Measurements from ENCODE around the gene CCDC187.

Gene CCDC187

DNA sequence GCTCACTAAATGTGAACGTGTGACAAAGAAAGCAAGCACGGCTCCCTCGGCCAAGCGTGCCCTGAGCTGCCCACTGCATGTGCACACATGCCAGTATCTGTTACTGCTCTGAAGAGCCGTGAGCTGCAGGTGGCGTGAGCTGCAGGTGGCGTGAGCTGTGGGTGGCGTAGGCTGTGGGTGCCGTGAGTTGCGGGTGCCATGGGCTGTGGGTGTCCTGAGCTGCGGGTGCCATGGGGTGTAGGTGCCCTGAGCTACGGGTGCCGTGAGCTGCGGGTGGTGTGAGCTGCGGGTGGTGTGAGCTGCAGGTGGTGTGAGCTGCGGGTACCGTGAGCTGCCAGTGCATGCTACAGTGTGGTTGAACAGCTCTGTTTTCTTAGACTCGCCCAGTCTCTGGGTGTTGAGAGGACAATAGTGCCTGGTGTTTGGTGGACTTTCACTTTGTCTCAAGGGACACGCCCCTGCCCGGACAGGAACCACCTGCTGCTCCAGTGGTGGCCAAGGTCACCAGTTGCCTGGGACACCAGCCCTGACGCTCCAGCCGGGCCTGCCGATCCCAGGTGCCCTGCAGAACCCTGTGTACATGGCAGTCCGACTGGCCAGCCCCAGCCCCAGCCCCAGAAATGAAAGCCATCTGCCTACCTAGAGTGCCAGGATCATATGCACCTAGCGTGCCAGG is 6.7 kb downstream of the CCDC187 start:
- peak; percentile 92 for DNase-seq (ENCODE audit: low read depth)
- TF ChIP-seq, protein P1, sequence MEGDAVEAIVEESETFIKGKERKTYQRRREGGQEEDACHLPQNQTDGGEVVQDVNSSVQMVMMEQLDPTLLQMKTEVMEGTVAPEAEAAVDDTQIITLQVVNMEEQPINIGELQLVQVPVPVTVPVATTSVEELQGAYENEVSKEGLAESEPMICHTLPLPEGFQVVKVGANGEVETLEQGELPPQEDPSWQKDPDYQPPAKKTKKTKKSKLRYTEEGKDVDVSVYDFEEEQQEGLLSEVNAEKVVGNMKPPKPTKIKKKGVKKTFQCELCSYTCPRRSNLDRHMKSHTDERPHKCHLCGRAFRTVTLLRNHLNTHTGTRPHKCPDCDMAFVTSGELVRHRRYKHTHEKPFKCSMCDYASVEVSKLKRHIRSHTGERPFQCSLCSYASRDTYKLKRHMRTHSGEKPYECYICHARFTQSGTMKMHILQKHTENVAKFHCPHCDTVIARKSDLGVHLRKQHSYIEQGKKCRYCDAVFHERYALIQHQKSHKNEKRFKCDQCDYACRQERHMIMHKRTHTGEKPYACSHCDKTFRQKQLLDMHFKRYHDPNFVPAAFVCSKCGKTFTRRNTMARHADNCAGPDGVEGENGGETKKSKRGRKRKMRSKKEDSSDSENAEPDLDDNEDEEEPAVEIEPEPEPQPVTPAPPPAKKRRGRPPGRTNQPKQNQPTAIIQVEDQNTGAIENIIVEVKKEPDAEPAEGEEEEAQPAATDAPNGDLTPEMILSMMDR (IDR thresholded peaks at IDR 0.05; ENCODE audit: insufficient read depth, low read depth, low read length, missing control alignments) = peak; percentile 26
- H3K4me3 ChIP-seq (ENCODE audit: low read length) = no peak overlapping the region

DNA sequence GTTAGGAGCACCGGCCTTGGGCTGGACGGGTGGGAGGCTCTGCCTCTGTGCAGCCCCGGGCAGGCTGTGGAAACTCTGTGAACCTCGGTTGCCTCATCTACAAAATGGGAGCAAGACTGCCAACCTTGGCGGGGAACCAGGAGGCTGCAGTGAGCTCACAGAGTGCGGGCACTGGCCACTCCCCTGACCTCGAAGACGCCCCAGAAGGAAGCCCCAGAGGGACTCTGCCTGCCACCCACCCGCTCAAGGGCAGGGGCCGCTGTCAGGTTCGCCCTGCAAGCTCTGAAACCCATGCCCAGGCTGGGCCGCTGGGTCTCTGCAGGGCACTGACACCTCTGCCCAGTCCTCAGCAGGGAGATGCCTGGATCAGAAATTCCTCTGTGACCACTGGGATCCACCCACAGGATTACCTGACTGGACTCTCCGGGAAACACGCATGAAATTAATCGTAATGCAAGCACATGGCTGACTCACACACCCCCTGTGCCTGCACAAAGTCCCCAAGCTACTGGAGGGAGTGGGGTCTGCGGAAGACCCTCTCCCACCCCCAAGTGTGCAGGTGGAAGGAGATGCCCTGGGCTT is 7.4 kb downstream of the CCDC187 start:
- H3K4me3 ChIP-seq (ENCODE audit: low read length) = no peak overlapping the region
- TF ChIP-seq, protein P1 (IDR thresholded peaks at IDR 0.05; ENCODE audit: insufficient read depth, low read depth, low read length, missing control alignments) = no peak
- no peak for DNase-seq (ENCODE audit: low read depth)

DNA sequence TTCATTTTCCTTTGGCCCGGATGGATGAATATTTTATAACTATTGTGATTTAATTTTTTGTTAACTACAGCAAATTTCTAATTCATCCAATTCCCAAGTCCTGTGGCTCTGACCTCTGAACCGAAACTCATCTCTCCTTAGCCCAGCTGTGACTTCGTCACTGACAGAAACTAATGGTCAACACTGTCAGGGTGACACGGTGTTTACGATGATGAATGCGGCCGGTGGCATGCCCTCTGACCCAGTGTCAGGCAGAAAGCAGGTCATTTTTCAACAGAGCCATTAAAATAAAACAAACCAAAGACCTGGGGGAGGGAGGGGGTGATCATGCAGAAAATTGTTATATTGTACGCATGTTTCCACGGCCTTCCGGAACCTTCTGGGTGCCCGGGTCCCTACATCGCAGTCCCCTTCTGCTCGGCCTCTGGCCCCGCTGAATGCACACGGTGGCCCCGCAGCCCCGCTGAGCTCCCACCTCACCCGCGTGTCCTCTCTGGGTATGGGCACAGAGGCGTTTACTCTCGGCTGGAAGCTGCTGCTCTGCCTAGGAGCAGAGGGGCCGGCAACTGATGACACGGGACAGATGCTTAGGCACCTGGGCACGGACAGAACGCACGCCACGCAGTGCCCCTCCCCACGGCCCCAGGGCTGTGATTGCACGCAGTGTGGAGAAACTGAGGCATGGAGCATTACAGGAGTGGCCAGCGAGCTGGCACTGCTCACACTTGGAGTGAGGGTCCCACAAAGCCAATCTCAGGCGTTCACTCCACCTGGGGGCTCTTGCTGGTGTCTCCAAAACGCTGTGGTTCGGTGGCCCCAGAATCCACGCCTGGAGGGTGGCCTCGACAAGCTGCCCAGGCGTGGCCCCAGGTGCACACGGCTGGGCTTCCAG is 8.1 kb downstream of the CCDC187 start:
- no peak overlapping the region for H3K4me3 ChIP-seq (ENCODE audit: low read length)
- TF ChIP-seq, protein P1 (IDR thresholded peaks at IDR 0.05; ENCODE audit: insufficient read depth, low read depth, low read length, missing control alignments) = no peak
- no peak for DNase-seq (ENCODE audit: low read depth)

DNA sequence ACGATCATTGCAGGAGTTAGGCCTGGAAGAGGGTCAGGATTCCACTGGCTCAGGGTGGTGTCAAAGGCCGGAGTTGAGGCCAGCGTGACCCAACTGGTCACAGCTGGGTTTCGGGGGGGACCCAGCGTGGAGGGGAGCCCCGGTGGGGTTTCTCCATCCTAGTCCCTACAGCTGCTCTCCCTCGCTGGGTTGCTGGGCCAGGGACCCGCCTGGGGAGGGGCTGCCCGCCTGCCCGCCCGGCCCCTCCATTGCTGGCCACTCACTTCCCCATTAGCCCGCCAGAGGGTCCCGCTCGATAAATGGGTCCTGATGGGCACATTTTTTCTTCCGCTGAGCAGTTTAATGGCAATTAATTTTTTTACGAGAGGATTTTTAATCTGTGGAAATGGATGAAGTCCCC is 8.8 kb downstream of the CCDC187 start:
- TF ChIP-seq, protein P1 (IDR thresholded peaks at IDR 0.05; ENCODE audit: insufficient read depth, low read depth, low read length, missing control alignments) = no peak
- no peak overlapping the region for H3K4me3 ChIP-seq (ENCODE audit: low read length)
- no peak for DNase-seq (ENCODE audit: low read depth)

DNA sequence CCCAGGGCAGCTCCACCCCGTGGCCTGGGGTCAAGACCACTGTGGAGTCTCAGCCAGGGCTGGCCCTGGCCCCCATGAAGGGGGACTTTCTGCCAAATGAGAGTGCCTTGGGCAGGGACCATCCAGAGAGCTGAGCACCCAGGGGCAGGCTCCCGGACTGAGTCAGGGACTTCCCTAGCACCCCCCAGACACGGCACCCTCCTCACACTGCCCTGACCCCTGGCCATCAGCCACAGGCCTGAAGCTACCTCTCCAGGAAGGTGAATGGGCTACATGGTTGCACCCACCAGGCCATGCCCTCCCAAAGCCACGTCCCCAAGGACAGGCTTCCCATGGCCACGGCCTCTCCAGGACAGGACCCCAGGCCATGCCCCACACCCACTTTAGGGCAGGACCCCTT is 9.5 kb downstream of the CCDC187 start:
- TF ChIP-seq, protein P1 (IDR thresholded peaks at IDR 0.05; ENCODE audit: insufficient read depth, low read depth, low read length, missing control alignments) = no peak
- H3K4me3 ChIP-seq (ENCODE audit: low read length) = no peak overlapping the region
- no peak for DNase-seq (ENCODE audit: low read depth)

DNA sequence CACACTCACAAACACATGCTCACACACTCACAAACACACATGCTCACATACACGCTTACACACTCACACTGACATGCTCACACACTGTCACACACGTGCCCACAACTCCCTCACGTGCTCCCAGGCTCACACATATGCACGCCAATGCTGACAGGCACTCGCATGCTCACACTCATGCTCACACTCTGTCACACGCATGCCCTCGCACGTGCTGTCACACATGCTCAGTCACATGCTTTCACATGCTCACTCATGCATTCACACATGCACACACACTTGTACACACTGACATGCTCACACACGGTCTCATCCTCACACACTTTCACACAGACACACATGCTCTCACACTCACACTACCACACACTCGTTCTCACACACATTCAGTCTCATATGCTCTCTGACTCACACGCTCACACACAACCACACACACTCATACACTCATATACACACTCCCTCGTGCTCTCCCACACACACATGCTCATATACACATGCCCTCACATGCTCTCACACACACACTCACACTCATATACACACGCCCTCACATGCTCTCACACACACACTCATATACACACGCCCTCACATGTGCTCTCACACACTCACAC is 10.3 kb downstream of the CCDC187 start:
- DNase-seq (ENCODE audit: low read depth) = no peak
- TF ChIP-seq, protein P1 (IDR thresholded peaks at IDR 0.05; ENCODE audit: insufficient read depth, low read depth, low read length, missing control alignments) = no peak

More for the DNA sequence above, 10.3 kb downstream of the CCDC187 start:
- H3K4me3 ChIP-seq (ENCODE audit: low read length) = no peak overlapping the region
